ENCODE results near the gene MYRFL.
"Not testable (repeated sequence)": the region's sequence is repeated elsewhere in the genome, so short reads cannot be mapped to it uniquely, and the experiment has no call there.

DNA sequence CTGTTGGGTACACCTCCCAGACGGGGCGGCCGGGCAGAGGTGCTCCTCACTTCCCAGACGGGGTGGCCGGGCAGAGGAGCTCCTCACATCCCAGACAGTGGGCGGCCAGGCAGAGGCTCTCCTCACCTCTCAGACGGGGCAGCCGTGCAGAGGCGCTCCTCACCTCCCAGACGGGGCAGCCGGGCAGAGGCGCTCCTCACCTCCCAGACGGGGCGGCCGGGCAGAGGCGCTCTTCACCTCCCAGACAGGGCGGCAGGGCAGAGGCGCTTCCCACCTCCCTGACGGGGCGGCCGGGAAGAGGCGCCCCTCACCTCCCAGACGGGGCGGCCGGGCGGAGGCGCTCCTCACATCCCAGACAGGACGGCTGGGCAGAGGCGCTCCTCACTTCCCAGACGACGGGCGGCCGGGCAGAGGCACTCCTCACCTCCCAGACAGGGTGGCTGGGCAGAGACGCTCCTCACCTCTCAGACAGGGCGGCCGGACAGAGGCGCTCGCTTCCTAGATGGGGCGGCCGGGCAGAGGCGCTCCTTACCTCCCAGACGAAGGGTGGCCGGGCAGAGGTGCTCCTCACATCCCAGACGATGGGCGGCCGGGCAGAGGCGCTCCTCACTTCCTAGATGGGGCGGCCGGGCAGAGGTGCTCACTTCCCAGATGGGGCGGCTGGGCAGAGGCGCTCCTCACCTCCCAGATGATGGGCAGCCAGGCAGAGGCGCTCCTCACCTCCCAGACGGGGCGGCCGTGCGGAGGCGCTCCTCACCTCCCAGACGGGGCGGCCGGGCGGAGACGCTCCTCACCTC, 17.7 kb upstream of the MYRFL start:
- TF ChIP-seq, protein P1, sequence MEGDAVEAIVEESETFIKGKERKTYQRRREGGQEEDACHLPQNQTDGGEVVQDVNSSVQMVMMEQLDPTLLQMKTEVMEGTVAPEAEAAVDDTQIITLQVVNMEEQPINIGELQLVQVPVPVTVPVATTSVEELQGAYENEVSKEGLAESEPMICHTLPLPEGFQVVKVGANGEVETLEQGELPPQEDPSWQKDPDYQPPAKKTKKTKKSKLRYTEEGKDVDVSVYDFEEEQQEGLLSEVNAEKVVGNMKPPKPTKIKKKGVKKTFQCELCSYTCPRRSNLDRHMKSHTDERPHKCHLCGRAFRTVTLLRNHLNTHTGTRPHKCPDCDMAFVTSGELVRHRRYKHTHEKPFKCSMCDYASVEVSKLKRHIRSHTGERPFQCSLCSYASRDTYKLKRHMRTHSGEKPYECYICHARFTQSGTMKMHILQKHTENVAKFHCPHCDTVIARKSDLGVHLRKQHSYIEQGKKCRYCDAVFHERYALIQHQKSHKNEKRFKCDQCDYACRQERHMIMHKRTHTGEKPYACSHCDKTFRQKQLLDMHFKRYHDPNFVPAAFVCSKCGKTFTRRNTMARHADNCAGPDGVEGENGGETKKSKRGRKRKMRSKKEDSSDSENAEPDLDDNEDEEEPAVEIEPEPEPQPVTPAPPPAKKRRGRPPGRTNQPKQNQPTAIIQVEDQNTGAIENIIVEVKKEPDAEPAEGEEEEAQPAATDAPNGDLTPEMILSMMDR (IDR thresholded peaks at IDR 0.05) = not testable (repeated sequence)
- not testable (repeated sequence) for TF ChIP-seq POLR2A, POLR2AphosphoS5, EP300 (IDR thresholded peaks at IDR 0.05)

Data from gastroesophageal sphincter (tissue), 3 donors.